Liver (tissue), 9 donors: ENCODE measurements around the gene CADPS. TPM values are rescaled to one million over a fixed set of nuclear protein-coding genes. Genes with fewer than 3 reads are reported as not detected.

Experiments used
- DNase-seq: peaks from one replicate; pipeline ENCODE4 v3.0.0-alpha.2; 2017; ENCODE audit warnings: low spot score
- H3K27ac ChIP-seq, 2 donors: one replicate each; pipeline ENCODE4 v1.7.0; 2013; ENCODE audit warnings: inconsistent platforms in 2 of 2, low read length in 2 of 2, control low read depth in 1 of 2, low read depth in 1 of 2, mild to moderate bottlenecking in 1 of 2
- H3K27me3 ChIP-seq, 4 donors: one replicate each; pipeline versions ENCODE4 v1.6.1 to v1.7.0; 2013; ENCODE audit warnings: low read length in 3 of 4, inconsistent platforms in 1 of 4, mild to moderate bottlenecking in 1 of 4, moderate library complexity in 1 of 4; ENCODE audit not compliant: control insufficient read depth in 4 of 4, insufficient read depth in 4 of 4
- H3K36me3 ChIP-seq, 4 donors: one replicate each; pipeline versions ENCODE4 v1.6.1 to v1.7.0; 2013; ENCODE audit warnings: low read length in 3 of 4, mild to moderate bottlenecking in 3 of 4, low read depth in 1 of 4, moderate library complexity in 1 of 4; ENCODE audit not compliant: control insufficient read depth in 4 of 4, insufficient read depth in 3 of 4
- H3K4me1 ChIP-seq, 4 donors: one replicate each; pipeline versions ENCODE4 v1.6.1 to v1.7.0; 2013; ENCODE audit warnings: low read length in 3 of 4, mild to moderate bottlenecking in 3 of 4, moderate library complexity in 1 of 4; ENCODE audit not compliant: control insufficient read depth in 4 of 4, insufficient read depth in 4 of 4
- H3K4me3 ChIP-seq, 3 donors: one replicate each; pipeline versions ENCODE4 v1.6.1 to v1.7.0; 2013; ENCODE audit warnings: low read length in 3 of 3, control low read depth in 1 of 3, low read depth in 1 of 3, mild to moderate bottlenecking in 1 of 3
- H3K9ac ChIP-seq, 2 donors: one replicate each; pipeline ENCODE4 v1.7.0; 2013; ENCODE audit warnings: low read length in 2 of 2, mild to moderate bottlenecking in 2 of 2, moderate library complexity in 2 of 2, control low read depth in 1 of 2, low read depth in 1 of 2
- H3K9me3 ChIP-seq, 4 donors: one replicate each; pipeline versions ENCODE4 v1.6.1 to v1.7.0; 2013; ENCODE audit warnings: low read length in 3 of 4; ENCODE audit not compliant: control insufficient read depth in 4 of 4
- EGR1 ChIP-seq, 2 donors: IDR thresholded peaks; 2 replicates each; pipeline ENCODE4 v1.6.1; 2016 to 2018; ENCODE audit warnings: antibody characterized with exemption in 2 of 2, low read depth in 2 of 2
- FOXA1 ChIP-seq: IDR thresholded peaks from 2 replicates; pipeline ENCODE4 v1.6.1; 2016; ENCODE audit warnings: antibody characterized with exemption
- FOXA2 ChIP-seq: IDR thresholded peaks from 2 replicates; pipeline ENCODE4 v1.6.1; 2016; ENCODE audit warnings: antibody characterized with exemption
- GABPA ChIP-seq, 2 donors: IDR thresholded peaks in 1 of 2; conservative IDR thresholded peaks in 1 of 2; 2 replicates each; pipeline ENCODE4 v1.6.1; 2016; ENCODE audit warnings: antibody characterized with exemption in 2 of 2, mild to moderate bottlenecking in 1 of 2, moderate library complexity in 1 of 2
- HNF4A ChIP-seq, 2 donors: conservative IDR thresholded peaks; 2 replicates each; pipeline ENCODE4 v1.6.1; 2016; ENCODE audit warnings: antibody characterized with exemption in 2 of 2, mild to moderate bottlenecking in 2 of 2
- HNF4G ChIP-seq: IDR thresholded peaks from 2 replicates; pipeline ENCODE4 v1.6.1; 2016; ENCODE audit warnings: antibody characterized with exemption
- JUND ChIP-seq, 2 donors: IDR thresholded peaks; 2 replicates each; pipeline ENCODE4 v1.6.1; 2016; ENCODE audit warnings: antibody characterized with exemption in 2 of 2
- NR2F2 ChIP-seq: IDR thresholded peaks from 2 replicates; pipeline ENCODE4 v1.6.1; 2016; ENCODE audit warnings: antibody characterized with exemption
- RAD21 ChIP-seq, 2 donors: IDR thresholded peaks; 2 replicates each; pipeline ENCODE4 v1.6.1; 2016; ENCODE audit warnings: antibody characterized with exemption in 2 of 2, mild to moderate bottlenecking in 2 of 2
- RXRA ChIP-seq, 2 donors: IDR thresholded peaks; 2 replicates each; pipeline ENCODE4 v1.6.1; 2017 to 2018; ENCODE audit warnings: antibody characterized with exemption in 2 of 2, mild to moderate bottlenecking in 1 of 2
- SP1 ChIP-seq: IDR thresholded peaks from 2 replicates; pipeline ENCODE4 v1.6.1; 2018; ENCODE audit warnings: antibody characterized with exemption, mild to moderate bottlenecking
- TAF1 ChIP-seq: conservative IDR thresholded peaks from 2 replicates; pipeline ENCODE4 v1.6.1; 2016; ENCODE audit warnings: antibody characterized with exemption, mild to moderate bottlenecking
- YY1 ChIP-seq: IDR thresholded peaks from 2 replicates; pipeline ENCODE4 v1.6.1; 2016; ENCODE audit warnings: antibody characterized with exemption, mild to moderate bottlenecking
- whole genome bisulfite sequencing: extraction: QIAGEN DNeasy Blood & Tissue Kit; methylation state at CpG from one replicate; pipeline ENCODE4 v1.1.7; 2013; 5-methylcytosine and 5-hydroxymethylcytosine counted together
- polyA plus RNA-seq, 2 donors: library from polyadenylated mRNA; stranded (reverse) in 1 of 2; unstranded in 1 of 2; fragments of 200-250 nt in 1 of 2; fragments of >200 nt in 1 of 2; fragmentation: Nextera tagmentation in 1 of 2; extraction: Ambion mirVana in 1 of 2; gene quantifications; one replicate each; pipeline versions ENCODE4 v1.2.1 to v1.2.3, GENCODE V29; 2013 to 2015
- total RNA-seq, 2 donors: library from RNA; depleted of rRNA; stranded (reverse); fragments of >200 nt; gene quantifications; one replicate each; pipeline ENCODE4 v1.2.3, GENCODE V29; 2014
- TF ChIP-seq, protein P1 (sequence below): IDR thresholded peaks from 2 replicates; pipeline ENCODE4 v1.6.1; 2016; ENCODE audit warnings: antibody characterized with exemption
- TF ChIP-seq, protein P2 (sequence below): IDR thresholded peaks from 2 replicates; pipeline ENCODE4 v1.6.1; 2016; ENCODE audit warnings: antibody characterized with exemption
- TF ChIP-seq, protein P3 (sequence below): IDR thresholded peaks from 2 replicates; pipeline ENCODE4 v1.6.1; 2016; ENCODE audit warnings: antibody characterized with exemption, mild to moderate bottlenecking
- TF ChIP-seq, protein P4 (sequence below): fragments of 150-350 bp; IDR thresholded peaks from 2 replicates; pipeline ENCODE4 v1.5.1; 2017; ENCODE audit warnings: improper control_type of control experiment, low read depth, low read length; ENCODE audit not compliant: missing input control
- TF ChIP-seq, protein P5 (sequence below): IDR thresholded peaks from 2 replicates; pipeline ENCODE4 v1.6.1; 2016; ENCODE audit warnings: antibody characterized with exemption
- donor health status: healthy.
- donor health status: healthy.
- donor health status: healthy.
- donor health status: healthy.
- donor health status: healthy.

CADPS gene
- total and polyA plus RNA-seq, 4 donors, result 0.05 to 0.37 (median 0.17) TPM; not detected in 1

DNA sequence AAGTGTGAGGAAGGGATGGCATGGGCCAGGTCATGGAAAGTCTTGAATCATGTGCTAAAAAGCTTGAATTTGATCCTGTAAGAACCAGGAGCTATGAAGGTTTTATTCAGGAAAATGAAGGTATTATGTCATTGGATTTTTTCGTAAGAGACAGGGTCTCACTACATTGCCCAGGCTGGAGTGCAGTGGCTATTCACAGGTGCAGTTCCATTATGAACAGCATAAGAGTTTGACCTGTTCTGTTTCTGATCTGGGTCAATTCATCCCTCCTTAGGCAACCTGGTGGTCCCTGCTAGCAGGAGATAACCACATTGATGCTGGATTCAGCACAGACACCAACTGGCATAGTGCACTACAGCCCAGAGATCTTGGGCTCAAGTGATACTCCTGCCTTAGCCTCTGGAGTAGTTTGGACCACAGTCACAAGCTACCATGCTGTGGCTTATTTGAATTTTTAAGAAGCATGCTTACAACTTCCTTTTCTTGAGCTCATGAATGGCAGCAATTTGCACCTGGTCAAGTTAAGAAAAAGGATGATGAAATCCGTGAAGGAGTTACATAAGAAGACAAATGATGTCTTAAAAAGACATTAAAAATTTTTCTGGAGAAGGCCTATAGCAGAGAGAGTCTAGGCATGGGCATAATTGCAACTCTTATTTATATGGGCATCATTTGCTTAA is 79.1 kb downstream of the CADPS start:
- WGBS, result 76% methylated on average over 2 of the region's 2 CpGs
- H3K4me3 ChIP-seq, result no peak overlapping the region
- no peaks in the 10 kb centered on the region for H3K36me3 ChIP-seq
- H3K27ac ChIP-seq, result no peak overlapping the region
- no peaks in the 10 kb centered on the region for H3K4me1 ChIP-seq
- no peak for TF ChIP-seq FOXA2
- no peak for TF ChIP-seq JUND (IDR thresholded peaks at IDR 0.05)
- TF ChIP-seq, protein P1, sequence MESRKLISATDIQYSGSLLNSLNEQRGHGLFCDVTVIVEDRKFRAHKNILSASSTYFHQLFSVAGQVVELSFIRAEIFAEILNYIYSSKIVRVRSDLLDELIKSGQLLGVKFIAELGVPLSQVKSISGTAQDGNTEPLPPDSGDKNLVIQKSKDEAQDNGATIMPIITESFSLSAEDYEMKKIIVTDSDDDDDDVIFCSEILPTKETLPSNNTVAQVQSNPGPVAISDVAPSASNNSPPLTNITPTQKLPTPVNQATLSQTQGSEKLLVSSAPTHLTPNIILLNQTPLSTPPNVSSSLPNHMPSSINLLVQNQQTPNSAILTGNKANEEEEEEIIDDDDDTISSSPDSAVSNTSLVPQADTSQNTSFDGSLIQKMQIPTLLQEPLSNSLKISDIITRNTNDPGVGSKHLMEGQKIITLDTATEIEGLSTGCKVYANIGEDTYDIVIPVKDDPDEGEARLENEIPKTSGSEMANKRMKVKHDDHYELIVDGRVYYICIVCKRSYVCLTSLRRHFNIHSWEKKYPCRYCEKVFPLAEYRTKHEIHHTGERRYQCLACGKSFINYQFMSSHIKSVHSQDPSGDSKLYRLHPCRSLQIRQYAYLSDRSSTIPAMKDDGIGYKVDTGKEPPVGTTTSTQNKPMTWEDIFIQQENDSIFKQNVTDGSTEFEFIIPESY, result no peak
- TF ChIP-seq FOXA1, result no peak
- TF ChIP-seq HNF4A (conservative IDR thresholded peaks at IDR 0.05), result no peak
- no peak for TF ChIP-seq GABPA (IDR thresholded peaks at IDR 0.05 in 1 of 2, conservative IDR thresholded peaks at IDR 0.05 in 1 of 2)
- no peak for TF ChIP-seq RAD21 (IDR thresholded peaks at IDR 0.05)
- TF ChIP-seq, protein P2, sequence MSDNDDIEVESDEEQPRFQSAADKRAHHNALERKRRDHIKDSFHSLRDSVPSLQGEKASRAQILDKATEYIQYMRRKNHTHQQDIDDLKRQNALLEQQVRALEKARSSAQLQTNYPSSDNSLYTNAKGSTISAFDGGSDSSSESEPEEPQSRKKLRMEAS, result no peak
- no peak for TF ChIP-seq EGR1 (IDR thresholded peaks at IDR 0.05; ENCODE audit: low read depth in 2 of 2)
- TF ChIP-seq RXRA (IDR thresholded peaks at IDR 0.05), result no peak
- TF ChIP-seq, protein P3, sequence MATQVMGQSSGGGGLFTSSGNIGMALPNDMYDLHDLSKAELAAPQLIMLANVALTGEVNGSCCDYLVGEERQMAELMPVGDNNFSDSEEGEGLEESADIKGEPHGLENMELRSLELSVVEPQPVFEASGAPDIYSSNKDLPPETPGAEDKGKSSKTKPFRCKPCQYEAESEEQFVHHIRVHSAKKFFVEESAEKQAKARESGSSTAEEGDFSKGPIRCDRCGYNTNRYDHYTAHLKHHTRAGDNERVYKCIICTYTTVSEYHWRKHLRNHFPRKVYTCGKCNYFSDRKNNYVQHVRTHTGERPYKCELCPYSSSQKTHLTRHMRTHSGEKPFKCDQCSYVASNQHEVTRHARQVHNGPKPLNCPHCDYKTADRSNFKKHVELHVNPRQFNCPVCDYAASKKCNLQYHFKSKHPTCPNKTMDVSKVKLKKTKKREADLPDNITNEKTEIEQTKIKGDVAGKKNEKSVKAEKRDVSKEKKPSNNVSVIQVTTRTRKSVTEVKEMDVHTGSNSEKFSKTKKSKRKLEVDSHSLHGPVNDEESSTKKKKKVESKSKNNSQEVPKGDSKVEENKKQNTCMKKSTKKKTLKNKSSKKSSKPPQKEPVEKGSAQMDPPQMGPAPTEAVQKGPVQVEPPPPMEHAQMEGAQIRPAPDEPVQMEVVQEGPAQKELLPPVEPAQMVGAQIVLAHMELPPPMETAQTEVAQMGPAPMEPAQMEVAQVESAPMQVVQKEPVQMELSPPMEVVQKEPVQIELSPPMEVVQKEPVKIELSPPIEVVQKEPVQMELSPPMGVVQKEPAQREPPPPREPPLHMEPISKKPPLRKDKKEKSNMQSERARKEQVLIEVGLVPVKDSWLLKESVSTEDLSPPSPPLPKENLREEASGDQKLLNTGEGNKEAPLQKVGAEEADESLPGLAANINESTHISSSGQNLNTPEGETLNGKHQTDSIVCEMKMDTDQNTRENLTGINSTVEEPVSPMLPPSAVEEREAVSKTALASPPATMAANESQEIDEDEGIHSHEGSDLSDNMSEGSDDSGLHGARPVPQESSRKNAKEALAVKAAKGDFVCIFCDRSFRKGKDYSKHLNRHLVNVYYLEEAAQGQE, result no peak
- no peak for DNase-seq
- no peaks in the 10 kb centered on the region for H3K9me3 ChIP-seq
- no peaks in the 10 kb centered on the region for H3K27me3 ChIP-seq
- H3K9ac ChIP-seq, result no peak overlapping the region

DNA sequence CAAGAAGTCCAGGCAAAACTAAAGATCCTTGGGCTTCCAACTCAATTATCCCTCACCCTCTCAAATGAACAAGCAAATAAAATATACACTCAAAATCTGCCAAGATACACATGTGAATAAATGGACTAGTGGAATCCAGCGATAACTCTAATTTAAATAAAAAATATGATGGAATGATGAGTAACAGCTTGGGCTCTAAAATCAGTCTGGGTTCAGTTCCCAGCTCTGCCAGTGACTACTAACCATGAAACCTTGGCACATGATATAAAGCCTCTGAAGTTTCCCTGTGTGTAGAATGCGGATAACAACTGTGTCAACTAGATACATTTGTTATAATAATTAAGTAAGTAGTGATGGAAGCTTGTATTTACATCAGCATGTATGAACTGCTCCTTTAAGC is 81.3 kb downstream of the CADPS start:
- H3K9me3 ChIP-seq, result no peaks in the 10 kb centered on the region
- no peaks in the 10 kb centered on the region for H3K4me1 ChIP-seq
- H3K36me3 ChIP-seq, result no peaks in the 10 kb centered on the region
- H3K27ac ChIP-seq, result no peak overlapping the region
- H3K27me3 ChIP-seq, result no peaks in the 10 kb centered on the region
- H3K9ac ChIP-seq, result no peak overlapping the region
- no peak overlapping the region for H3K4me3 ChIP-seq
- DNase-seq, result no peak
- WGBS, result 92% methylated on average over 2 of the region's 2 CpGs
- no peak for TF ChIP-seq YY1
- no peak for TF ChIP-seq SP1
- TF ChIP-seq, protein P2, result no peak
- no peak for TF ChIP-seq FOXA2
- TF ChIP-seq TAF1, result no peak
- TF ChIP-seq FOXA1, result no peak
- no peak for TF ChIP-seq EGR1 (IDR thresholded peaks at IDR 0.05; ENCODE audit: low read depth in 2 of 2)
- no peak for TF ChIP-seq GABPA (IDR thresholded peaks at IDR 0.05 in 1 of 2, conservative IDR thresholded peaks at IDR 0.05 in 1 of 2)
- no peak for TF ChIP-seq RAD21 (IDR thresholded peaks at IDR 0.05)
- TF ChIP-seq HNF4A (conservative IDR thresholded peaks at IDR 0.05), result no peak
- TF ChIP-seq, protein P4, sequence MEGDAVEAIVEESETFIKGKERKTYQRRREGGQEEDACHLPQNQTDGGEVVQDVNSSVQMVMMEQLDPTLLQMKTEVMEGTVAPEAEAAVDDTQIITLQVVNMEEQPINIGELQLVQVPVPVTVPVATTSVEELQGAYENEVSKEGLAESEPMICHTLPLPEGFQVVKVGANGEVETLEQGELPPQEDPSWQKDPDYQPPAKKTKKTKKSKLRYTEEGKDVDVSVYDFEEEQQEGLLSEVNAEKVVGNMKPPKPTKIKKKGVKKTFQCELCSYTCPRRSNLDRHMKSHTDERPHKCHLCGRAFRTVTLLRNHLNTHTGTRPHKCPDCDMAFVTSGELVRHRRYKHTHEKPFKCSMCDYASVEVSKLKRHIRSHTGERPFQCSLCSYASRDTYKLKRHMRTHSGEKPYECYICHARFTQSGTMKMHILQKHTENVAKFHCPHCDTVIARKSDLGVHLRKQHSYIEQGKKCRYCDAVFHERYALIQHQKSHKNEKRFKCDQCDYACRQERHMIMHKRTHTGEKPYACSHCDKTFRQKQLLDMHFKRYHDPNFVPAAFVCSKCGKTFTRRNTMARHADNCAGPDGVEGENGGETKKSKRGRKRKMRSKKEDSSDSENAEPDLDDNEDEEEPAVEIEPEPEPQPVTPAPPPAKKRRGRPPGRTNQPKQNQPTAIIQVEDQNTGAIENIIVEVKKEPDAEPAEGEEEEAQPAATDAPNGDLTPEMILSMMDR, result no peak
- no peak for TF ChIP-seq RXRA (IDR thresholded peaks at IDR 0.05)
- TF ChIP-seq HNF4G, result no peak
- TF ChIP-seq, protein P5, sequence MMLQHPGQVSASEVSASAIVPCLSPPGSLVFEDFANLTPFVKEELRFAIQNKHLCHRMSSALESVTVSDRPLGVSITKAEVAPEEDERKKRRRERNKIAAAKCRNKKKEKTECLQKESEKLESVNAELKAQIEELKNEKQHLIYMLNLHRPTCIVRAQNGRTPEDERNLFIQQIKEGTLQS, result no peak
- TF ChIP-seq, protein P1, result no peak
- no peak for TF ChIP-seq NR2F2
- TF ChIP-seq JUND (IDR thresholded peaks at IDR 0.05), result no peak
